GM21447 (cell line): Measurements from ENCODE around the gene WNT5A.

Experiments
- ATAC-seq: cut with Tn5 transposase; IDR thresholded peaks from one replicate; pipeline ENCODE4 v1.9.1; 2021; ENCODE audit not compliant: unreplicated experiment

Gene WNT5A

GRCh38 chr3:55482496-55483195 is 4.5 kb downstream of the WNT5A start:
- no peak for ATAC-seq

GRCh38 chr3:55481744-55482495 is 5.2 kb downstream of the WNT5A start:
- ATAC-seq = no peak

- ATAC-seq = no peak
Measured at GRCh38 chr3:55480911-55481743, 6.0 kb downstream of the WNT5A start.

- ATAC-seq = no peak
Measured at GRCh38 chr3:55477306-55478303, 9.5 kb downstream of the WNT5A start.

GRCh38 chr3:55476515-55476914 is 10.6 kb downstream of the WNT5A start:
- no peak for ATAC-seq

- no peak for ATAC-seq
Measured at GRCh38 chr3:55474213-55474632, 12.9 kb downstream of the WNT5A start.

GRCh38 chr3:55473788-55474187 is 13.3 kb downstream of the WNT5A start:
- ATAC-seq = no peak

GRCh38 chr3:55471522-55472280 is 15.4 kb downstream of the WNT5A start:
- no peak for ATAC-seq

- ATAC-seq = no peak
Measured at GRCh38 chr3:55471084-55471483, 16.0 kb downstream of the WNT5A start.

GRCh38 chr3:55469957-55470526 is 17.1 kb downstream of the WNT5A start:
- ATAC-seq = no peak

- no peak for ATAC-seq
Measured at GRCh38 chr3:55468251-55468650, 18.9 kb downstream of the WNT5A start.

- no peak for ATAC-seq
Measured at GRCh38 chr3:55467099-55467498, 20.0 kb downstream of the WNT5A start.

GRCh38 chr3:55466526-55466925 is 20.6 kb downstream of the WNT5A start:
- no peak for ATAC-seq

GRCh38 chr3:55461896-55462295 is 25.2 kb downstream of the WNT5A start:
- no peak for ATAC-seq

GRCh38 chr3:55459838-55460237 is 27.3 kb downstream of the WNT5A start:
- no peak for ATAC-seq

- ATAC-seq = no peak
Measured at GRCh38 chr3:55458181-55458790, 28.8 kb downstream of the WNT5A start.

- no peak for ATAC-seq
Measured at GRCh38 chr3:55455915-55456314, 31.2 kb downstream of the WNT5A start.

- no peak for ATAC-seq
Measured at GRCh38 chr3:55454611-55455010, 32.5 kb downstream of the WNT5A start.
